AG09319 (cell line): ENCODE measurements around the gene BHMT2.
A peak's percentile ranks its signal among the peaks of the same experiment; 100 is the strongest.

Experiments used
- DNase-seq: peaks from one replicate; pipeline ENCODE4 v3.0.0-alpha.2; 2010; ENCODE audit warnings: low read depth; ENCODE audit errors: extremely low read depth
- TF ChIP-seq, protein P1 (sequence below): IDR thresholded peaks from 2 replicates; pipeline ENCODE4 v1.5.1; 2011; ENCODE audit warnings: low read depth, mild to moderate bottlenecking, inconsistent platforms, low read length, moderate library complexity

BHMT2 gene

DNA sequence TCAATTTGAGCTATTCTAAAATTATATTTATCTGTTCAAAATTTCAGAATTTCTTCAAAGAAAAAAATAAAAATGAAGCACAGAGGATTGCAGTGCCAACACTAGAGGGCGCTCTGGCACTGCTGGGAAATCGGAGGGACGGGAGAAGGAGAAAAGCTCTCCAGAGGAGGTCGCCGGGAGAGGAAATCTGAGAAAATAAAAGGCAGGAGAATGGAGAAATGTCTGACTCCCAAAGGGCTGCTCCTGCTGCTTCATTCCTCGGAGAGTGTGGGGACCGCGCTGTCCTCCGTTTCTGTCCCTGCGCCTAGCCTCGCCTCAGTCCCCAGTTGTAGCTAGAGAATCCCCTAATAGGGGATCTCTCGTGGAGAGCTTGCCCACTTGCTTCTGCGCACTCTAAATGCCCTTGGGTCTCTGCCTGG, 44.5 kb upstream of the BHMT2 start:
- peak; percentile 41 for DNase-seq
- TF ChIP-seq, protein P1, sequence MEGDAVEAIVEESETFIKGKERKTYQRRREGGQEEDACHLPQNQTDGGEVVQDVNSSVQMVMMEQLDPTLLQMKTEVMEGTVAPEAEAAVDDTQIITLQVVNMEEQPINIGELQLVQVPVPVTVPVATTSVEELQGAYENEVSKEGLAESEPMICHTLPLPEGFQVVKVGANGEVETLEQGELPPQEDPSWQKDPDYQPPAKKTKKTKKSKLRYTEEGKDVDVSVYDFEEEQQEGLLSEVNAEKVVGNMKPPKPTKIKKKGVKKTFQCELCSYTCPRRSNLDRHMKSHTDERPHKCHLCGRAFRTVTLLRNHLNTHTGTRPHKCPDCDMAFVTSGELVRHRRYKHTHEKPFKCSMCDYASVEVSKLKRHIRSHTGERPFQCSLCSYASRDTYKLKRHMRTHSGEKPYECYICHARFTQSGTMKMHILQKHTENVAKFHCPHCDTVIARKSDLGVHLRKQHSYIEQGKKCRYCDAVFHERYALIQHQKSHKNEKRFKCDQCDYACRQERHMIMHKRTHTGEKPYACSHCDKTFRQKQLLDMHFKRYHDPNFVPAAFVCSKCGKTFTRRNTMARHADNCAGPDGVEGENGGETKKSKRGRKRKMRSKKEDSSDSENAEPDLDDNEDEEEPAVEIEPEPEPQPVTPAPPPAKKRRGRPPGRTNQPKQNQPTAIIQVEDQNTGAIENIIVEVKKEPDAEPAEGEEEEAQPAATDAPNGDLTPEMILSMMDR = peak; percentile 90

DNA sequence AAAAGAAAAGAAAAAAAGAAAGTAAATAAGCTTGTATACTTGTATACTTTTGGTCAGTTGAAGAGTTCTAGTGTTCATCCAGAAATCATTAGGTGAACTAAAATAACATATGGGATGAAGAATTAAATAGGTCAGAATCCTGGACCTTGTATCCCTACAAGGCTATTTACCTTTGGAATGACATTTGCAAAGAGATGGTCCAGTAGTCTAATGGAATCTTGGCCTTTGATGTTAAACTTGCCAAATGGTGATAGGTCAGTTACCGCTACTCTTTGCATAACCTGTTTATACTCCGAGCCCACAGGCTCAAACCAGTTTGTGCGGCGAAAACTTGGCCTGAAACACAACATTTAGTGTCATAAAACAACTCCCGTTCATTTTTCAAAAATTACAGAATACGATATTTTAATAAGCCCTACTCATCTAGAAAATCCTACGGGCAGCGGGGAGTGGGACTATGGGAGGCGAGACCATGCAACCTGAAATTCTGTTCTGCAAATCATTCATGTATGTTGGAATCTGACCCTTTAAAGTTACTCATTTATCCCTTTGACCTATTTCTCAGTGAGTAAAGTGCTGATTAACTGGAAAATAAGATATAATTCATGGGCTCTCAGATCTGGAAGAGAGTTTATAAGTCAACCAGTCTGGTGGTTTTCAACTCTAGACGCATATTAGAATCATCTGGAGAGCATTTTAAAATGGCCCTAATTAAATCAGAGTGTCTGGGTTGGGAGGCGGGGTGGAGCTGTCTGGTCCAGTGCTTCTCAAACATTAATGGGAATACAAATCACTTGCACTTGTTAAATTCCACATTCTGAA, 38.7 kb upstream of the BHMT2 start:
- no peak for DNase-seq
- TF ChIP-seq, protein P1 = no peak

DNA sequence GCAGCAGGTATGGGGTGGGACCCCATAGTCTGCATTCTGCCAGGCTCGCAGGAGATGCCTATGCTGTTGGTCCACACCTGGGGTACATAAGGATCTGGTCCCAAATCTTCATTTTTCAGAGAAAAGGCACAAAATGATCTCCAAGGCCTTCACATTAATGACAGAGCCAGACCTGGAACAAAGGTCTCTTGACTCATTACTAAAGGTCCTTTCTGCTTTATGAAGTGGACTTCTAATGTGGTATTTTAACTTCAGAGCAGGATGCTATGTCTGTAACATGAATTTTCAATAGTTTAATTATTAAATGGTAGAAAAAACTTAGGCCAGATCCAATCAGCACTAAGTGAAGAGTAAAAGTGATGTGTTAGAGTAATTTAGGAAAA, 38.1 kb upstream of the BHMT2 start:
- TF ChIP-seq, protein P1 = no peak
- no peak for DNase-seq

DNA sequence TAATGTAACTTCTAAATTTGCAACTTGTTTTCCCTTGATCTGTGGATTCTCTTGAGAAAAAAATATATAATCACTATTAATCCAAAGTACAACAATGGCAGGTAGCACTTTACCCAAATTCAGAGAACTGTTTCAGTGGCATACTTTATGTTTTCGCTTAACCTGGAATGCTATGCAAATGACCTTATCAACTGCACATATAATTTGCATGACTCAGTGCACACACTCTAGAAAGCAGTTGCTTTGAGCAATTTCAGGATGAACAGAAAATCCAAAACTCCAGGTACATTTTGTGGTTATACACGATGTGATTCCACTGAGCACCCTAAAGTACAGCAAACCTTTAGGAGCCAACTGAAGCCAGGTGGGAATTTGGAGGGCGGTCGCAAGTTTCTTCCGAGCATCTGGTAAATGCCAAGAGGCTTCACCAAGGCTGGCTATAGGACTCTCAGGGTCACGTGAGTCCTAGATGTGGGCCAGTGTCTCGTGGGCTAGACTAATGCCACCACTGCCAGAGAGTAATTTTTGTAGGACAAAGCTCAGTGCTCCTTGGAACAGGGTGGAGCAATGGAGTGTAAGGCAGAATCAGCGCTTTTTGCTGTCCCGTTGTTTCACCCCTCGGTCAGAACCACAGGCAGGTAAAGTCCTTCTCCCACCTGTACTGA, 37.4 kb upstream of the BHMT2 start:
- TF ChIP-seq, protein P1 = no peak
- no peak for DNase-seq

DNA sequence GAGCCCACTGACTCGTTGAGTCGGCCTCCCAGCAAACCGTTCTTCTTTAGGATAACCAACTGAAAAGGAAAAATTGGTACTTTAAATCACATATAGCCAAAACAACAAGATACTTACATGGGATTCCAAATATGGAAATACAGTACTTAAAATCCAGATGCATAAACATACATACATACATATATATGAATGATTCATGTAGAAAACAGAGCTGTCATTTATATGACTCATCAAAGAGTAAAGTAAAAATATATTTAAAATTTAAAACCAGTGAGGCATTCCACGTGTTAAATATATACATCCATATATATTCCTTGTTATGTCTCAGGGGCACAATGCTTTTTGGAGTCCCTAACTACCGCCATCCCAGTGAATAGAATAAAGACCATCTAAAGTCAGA, 36.8 kb upstream of the BHMT2 start:
- no peak for DNase-seq
- TF ChIP-seq, protein P1 = no peak

DNA sequence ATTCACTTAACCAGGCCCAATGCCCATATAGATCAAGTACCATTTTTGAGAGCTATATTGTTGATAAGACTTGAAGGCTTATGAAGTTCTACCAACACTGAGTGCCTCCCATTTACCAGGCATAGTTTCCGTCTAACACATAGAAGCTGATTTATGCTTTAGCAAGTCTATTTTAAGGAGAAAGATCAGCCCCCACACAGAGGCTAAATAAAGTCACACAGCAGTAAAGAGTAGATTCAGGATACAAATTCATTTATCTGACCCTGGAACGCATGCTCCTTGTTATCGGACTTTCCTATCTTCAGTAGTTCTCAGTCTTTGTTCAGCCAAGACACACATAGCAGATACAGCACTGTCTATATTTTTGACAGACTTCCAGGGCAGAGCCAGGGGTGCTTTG, 34.3 kb upstream of the BHMT2 start:
- DNase-seq = no peak
- TF ChIP-seq, protein P1 = no peak

DNA sequence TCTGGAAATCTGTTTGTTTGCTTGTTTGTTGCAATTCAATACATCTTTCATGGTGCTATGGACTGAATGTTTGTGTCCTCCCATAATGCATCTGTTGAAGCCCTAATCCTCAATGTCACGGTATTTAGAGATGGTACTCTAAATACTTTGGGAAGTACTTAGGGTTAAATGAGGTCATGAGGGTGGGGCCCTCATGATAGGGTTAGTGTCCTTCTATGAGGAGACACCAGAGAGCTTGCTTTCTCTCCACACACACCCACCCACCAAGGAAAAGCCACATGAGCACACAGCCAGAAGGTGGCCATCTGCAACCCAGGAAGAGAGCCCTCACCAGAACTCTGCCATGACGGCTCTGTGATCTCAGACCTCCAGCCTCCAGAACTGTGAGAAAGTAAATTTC, 32.8 kb upstream of the BHMT2 start:
- TF ChIP-seq, protein P1 = no peak

More for the DNA sequence above, 32.8 kb upstream of the BHMT2 start:
- DNase-seq = no peak
